ENCODE data around the gene ADARB1. TPM values are rescaled to one million over a fixed set of nuclear protein-coding genes. Genes with fewer than 3 reads are reported as not detected.

Gene ADARB1
- total and polyA plus RNA-seq, 2 experiments from 2014 or later: 4.8 to 14.8 TPM

- no peak overlapping the region for H3K27ac Mint-ChIP-seq
- Histone ChIP-seq H3K9me2 (ENCODE audit: insufficient read depth) (no peaks in the 10 kb centered on the region), H4K20me1 (replicated peaks; ENCODE audit: insufficient read depth) (no peaks in the 10 kb centered on the region; the same call in none of the 2 replicates), H3K36me3 (ENCODE audit: insufficient read depth) (0 out of 2 replicates have a peak, but pooled peaks cover 9% of the 10 kb centered on the region), H3K27me3 (ENCODE audit: insufficient read depth) (no peaks in the 10 kb centered on the region), H2AFZ (no peak overlapping the region), H3F3A (replicated peaks; ENCODE audit: low read depth) (0 out of 2 replicates have a peak, but pooled peaks cover 2% of the 10 kb centered on the region), H3K4me3 (no peak overlapping the region), H3K79me2 (replicated peaks; ENCODE audit: insufficient read depth) (no peaks in the 10 kb centered on the region), H3K27ac (ENCODE audit: low read depth) (no peak overlapping the region), H3K4me1 (ENCODE audit: insufficient read depth) (no peaks in the 10 kb centered on the region), H3K4me2 (no peak overlapping the region)
- TF ChIP-seq, protein P1, sequence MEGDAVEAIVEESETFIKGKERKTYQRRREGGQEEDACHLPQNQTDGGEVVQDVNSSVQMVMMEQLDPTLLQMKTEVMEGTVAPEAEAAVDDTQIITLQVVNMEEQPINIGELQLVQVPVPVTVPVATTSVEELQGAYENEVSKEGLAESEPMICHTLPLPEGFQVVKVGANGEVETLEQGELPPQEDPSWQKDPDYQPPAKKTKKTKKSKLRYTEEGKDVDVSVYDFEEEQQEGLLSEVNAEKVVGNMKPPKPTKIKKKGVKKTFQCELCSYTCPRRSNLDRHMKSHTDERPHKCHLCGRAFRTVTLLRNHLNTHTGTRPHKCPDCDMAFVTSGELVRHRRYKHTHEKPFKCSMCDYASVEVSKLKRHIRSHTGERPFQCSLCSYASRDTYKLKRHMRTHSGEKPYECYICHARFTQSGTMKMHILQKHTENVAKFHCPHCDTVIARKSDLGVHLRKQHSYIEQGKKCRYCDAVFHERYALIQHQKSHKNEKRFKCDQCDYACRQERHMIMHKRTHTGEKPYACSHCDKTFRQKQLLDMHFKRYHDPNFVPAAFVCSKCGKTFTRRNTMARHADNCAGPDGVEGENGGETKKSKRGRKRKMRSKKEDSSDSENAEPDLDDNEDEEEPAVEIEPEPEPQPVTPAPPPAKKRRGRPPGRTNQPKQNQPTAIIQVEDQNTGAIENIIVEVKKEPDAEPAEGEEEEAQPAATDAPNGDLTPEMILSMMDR (conservative IDR thresholded peaks at IDR 0.05; ENCODE audit: low read depth in 2 of 2): no peak
- no peak for TF ChIP-seq CREB1 (CRISPR knock-in tag; IDR thresholded peaks at IDR 0.05; ENCODE audit: low read depth)
- TF ChIP-seq NANOG (IDR thresholded peaks at IDR 0.05; ENCODE audit: borderline replicate concordance): no peak
- TF ChIP-seq, protein P2, sequence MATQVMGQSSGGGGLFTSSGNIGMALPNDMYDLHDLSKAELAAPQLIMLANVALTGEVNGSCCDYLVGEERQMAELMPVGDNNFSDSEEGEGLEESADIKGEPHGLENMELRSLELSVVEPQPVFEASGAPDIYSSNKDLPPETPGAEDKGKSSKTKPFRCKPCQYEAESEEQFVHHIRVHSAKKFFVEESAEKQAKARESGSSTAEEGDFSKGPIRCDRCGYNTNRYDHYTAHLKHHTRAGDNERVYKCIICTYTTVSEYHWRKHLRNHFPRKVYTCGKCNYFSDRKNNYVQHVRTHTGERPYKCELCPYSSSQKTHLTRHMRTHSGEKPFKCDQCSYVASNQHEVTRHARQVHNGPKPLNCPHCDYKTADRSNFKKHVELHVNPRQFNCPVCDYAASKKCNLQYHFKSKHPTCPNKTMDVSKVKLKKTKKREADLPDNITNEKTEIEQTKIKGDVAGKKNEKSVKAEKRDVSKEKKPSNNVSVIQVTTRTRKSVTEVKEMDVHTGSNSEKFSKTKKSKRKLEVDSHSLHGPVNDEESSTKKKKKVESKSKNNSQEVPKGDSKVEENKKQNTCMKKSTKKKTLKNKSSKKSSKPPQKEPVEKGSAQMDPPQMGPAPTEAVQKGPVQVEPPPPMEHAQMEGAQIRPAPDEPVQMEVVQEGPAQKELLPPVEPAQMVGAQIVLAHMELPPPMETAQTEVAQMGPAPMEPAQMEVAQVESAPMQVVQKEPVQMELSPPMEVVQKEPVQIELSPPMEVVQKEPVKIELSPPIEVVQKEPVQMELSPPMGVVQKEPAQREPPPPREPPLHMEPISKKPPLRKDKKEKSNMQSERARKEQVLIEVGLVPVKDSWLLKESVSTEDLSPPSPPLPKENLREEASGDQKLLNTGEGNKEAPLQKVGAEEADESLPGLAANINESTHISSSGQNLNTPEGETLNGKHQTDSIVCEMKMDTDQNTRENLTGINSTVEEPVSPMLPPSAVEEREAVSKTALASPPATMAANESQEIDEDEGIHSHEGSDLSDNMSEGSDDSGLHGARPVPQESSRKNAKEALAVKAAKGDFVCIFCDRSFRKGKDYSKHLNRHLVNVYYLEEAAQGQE (IDR thresholded peaks at IDR 0.05; ENCODE audit: unreplicated experiment): no peak
- TF ChIP-seq JUNB (IDR thresholded peaks at IDR 0.05; ENCODE audit: unreplicated experiment): no peak
- TF ChIP-seq ZNF331 (CRISPR knock-in tag; IDR thresholded peaks at IDR 0.05; ENCODE audit: low read depth): no peak
- no peak overlapping the region for H3K4me3 Mint-ChIP-seq
- H3K36me3 Mint-ChIP-seq (ENCODE audit: low read depth): peaks cover 42% of the 10 kb centered on the region
- no peaks in the 10 kb centered on the region; the same call in 2 of the 3 replicates for H3K4me1 Mint-ChIP-seq
- 0 out of 3 replicates have a peak, but pooled peaks cover 4% of the 10 kb centered on the region for H3K9me3 Mint-ChIP-seq
- ATAC-seq: no peak
- no peak for DNase-seq (ENCODE audit: low spot score)
- peaks cover 9% of the 10 kb centered on the region for H3K27me3 Mint-ChIP-seq (ENCODE audit: insufficient read depth, low read depth, poor library complexity)
Observed at GRCh38 chr21:45262616-45263015, 188.2 kb downstream of the ADARB1 start.

- Mint-ChIP-seq H3K27ac (no peak overlapping the region), H3K9me3 (0 out of 3 replicates have a peak, but pooled peaks cover 4% of the 10 kb centered on the region), H3K36me3 (ENCODE audit: low read depth) (peaks cover 50% of the 10 kb centered on the region), H3K4me3 (no peak overlapping the region), H3K4me1 (no peaks in the 10 kb centered on the region; the same call in 2 of the 3 replicates), H3K27me3 (ENCODE audit: insufficient read depth, low read depth, poor library complexity) (peaks cover 9% of the 10 kb centered on the region)
- no peaks in the 10 kb centered on the region for H3K4me1 ChIP-seq (ENCODE audit: insufficient read depth)
- H3K27me3 ChIP-seq (ENCODE audit: insufficient read depth): no peaks in the 10 kb centered on the region
- 0 out of 2 replicates have a peak, but pooled peaks cover 9% of the 10 kb centered on the region for H3K36me3 ChIP-seq (ENCODE audit: insufficient read depth)
- no peak overlapping the region for H3K27ac ChIP-seq (ENCODE audit: low read depth)
- no peak overlapping the region for H2AFZ ChIP-seq
- no peak overlapping the region for H3K4me3 ChIP-seq
- H3K79me2 ChIP-seq (replicated peaks; ENCODE audit: insufficient read depth): no peaks in the 10 kb centered on the region
- no peak overlapping the region for H3K4me2 ChIP-seq
- no peaks in the 10 kb centered on the region; the same call in none of the 2 replicates for H4K20me1 ChIP-seq (replicated peaks; ENCODE audit: insufficient read depth)
- ATAC-seq: no peak
- 0 out of 2 replicates have a peak, but pooled peaks cover 2% of the 10 kb centered on the region for H3F3A ChIP-seq (replicated peaks; ENCODE audit: low read depth)
- no peaks in the 10 kb centered on the region for H3K9me2 ChIP-seq (ENCODE audit: insufficient read depth)
- DNase-seq (ENCODE audit: low spot score): no peak
- TF ChIP-seq EZH2 (IDR thresholded peaks at IDR 0.05; ENCODE audit: low read depth, unreplicated experiment) (no peak), CREB1 (CRISPR knock-in tag; IDR thresholded peaks at IDR 0.05; ENCODE audit: low read depth) (no peak)
- TF ChIP-seq, protein P3, sequence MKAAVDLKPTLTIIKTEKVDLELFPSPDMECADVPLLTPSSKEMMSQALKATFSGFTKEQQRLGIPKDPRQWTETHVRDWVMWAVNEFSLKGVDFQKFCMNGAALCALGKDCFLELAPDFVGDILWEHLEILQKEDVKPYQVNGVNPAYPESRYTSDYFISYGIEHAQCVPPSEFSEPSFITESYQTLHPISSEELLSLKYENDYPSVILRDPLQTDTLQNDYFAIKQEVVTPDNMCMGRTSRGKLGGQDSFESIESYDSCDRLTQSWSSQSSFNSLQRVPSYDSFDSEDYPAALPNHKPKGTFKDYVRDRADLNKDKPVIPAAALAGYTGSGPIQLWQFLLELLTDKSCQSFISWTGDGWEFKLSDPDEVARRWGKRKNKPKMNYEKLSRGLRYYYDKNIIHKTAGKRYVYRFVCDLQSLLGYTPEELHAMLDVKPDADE (IDR thresholded peaks at IDR 0.05): no peak
- TF ChIP-seq, protein P4, sequence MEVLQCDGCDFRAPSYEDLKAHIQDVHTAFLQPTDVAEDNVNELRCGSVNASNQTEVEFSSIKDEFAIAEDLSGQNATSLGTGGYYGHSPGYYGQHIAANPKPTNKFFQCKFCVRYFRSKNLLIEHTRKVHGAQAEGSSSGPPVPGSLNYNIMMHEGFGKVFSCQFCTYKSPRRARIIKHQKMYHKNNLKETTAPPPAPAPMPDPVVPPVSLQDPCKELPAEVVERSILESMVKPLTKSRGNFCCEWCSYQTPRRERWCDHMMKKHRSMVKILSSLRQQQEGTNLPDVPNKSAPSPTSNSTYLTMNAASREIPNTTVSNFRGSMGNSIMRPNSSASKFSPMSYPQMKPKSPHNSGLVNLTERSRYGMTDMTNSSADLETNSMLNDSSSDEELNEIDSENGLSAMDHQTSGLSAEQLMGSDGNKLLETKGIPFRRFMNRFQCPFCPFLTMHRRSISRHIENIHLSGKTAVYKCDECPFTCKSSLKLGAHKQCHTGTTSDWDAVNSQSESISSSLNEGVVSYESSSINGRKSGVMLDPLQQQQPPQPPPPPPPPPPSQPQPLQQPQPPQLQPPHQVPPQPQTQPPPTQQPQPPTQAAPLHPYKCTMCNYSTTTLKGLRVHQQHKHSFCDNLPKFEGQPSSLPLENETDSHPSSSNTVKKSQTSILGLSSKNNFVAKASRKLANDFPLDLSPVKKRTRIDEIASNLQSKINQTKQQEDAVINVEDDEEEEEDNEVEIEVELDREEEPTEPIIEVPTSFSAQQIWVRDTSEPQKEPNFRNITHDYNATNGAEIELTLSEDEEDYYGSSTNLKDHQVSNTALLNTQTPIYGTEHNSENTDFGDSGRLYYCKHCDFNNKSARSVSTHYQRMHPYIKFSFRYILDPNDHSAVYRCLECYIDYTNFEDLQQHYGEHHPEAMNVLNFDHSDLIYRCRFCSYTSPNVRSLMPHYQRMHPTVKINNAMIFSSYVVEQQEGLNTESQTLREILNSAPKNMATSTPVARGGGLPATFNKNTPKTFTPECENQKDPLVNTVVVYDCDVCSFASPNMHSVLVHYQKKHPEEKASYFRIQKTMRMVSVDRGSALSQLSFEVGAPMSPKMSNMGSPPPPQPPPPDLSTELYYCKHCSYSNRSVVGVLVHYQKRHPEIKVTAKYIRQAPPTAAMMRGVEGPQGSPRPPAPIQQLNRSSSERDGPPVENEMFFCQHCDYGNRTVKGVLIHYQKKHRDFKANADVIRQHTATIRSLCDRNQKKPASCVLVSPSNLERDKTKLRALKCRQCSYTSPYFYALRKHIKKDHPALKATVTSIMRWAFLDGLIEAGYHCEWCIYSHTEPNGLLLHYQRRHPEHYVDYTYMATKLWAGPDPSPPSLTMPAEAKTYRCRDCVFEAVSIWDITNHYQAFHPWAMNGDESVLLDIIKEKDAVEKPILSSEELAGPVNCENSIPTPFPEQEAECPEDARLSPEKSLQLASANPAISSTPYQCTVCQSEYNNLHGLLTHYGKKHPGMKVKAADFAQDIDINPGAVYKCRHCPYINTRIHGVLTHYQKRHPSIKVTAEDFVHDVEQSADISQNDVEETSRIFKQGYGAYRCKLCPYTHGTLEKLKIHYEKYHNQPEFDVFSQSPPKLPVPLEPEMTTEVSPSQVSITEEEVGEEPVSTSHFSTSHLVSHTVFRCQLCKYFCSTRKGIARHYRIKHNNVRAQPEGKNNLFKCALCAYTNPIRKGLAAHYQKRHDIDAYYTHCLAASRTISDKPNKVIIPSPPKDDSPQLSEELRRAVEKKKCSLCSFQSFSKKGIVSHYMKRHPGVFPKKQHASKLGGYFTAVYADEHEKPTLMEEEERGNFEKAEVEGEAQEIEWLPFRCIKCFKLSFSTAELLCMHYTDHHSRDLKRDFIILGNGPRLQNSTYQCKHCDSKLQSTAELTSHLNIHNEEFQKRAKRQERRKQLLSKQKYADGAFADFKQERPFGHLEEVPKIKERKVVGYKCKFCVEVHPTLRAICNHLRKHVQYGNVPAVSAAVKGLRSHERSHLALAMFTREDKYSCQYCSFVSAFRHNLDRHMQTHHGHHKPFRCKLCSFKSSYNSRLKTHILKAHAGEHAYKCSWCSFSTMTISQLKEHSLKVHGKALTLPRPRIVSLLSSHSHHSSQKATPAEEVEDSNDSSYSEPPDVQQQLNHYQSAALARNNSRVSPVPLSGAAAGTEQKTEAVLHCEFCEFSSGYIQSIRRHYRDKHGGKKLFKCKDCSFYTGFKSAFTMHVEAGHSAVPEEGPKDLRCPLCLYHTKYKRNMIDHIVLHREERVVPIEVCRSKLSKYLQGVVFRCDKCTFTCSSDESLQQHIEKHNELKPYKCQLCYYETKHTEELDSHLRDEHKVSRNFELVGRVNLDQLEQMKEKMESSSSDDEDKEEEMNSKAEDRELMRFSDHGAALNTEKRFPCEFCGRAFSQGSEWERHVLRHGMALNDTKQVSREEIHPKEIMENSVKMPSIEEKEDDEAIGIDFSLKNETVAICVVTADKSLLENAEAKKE (CRISPR knock-in tag; IDR thresholded peaks at IDR 0.05): no peak
Observed at GRCh38 chr21:45263534-45263933, 189.2 kb downstream of the ADARB1 start.
